ENCODE results near the gene HMCN2. TPM values are rescaled to one million over a fixed set of nuclear protein-coding genes. Genes with fewer than 3 reads are reported as not detected.

The HMCN2 gene
- total RNA-seq, 1 experiment from 2014 or later = 8.6 TPM

- H3K4me1 Mint-ChIP-seq = no peaks in the 10 kb centered on the region
- no CpG with 5 or more reads among the region's 18 CpGs for WGBS (ENCODE audit: extremely low coverage, insufficient read length, low lambda C conversion rate)
- peak; percentile 56 for DNase-seq
Measured at GRCh38 chr9:130382096-130382495, 116.5 kb downstream of the HMCN2 start.

More at GRCh38 chr9:130382096-130382495, 116.5 kb downstream of the HMCN2 start:
- Histone ChIP-seq H3K56ac (ENCODE audit: insufficient read length, low read depth, low read length) (no peak overlapping the region), H3K9me3 (ENCODE audit: control insufficient read depth, low read depth, low read length) (no peaks in the 10 kb centered on the region), H3K14ac (ENCODE audit: insufficient read depth, low read length) (no peak overlapping the region), H4K20me1 (ENCODE audit: control insufficient read depth, insufficient read depth, insufficient read length) (no peaks in the 10 kb centered on the region), H3K9ac (ENCODE audit: extremely low read depth, insufficient read length, low read length) (no peak overlapping the region), H2BK120ac (ENCODE audit: low read depth, low read length, poor library complexity, severe bottlenecking) (no peak overlapping the region), H3K27me3 (ENCODE audit: insufficient read depth, low read length) (no peaks in the 10 kb centered on the region), H2BK12ac (ENCODE audit: insufficient read length, low read depth, low read length) (no peak overlapping the region), H3K18ac (ENCODE audit: insufficient read length, low read depth, low read length) (no peak overlapping the region), H2BK20ac (ENCODE audit: low read depth, low read length, poor library complexity, severe bottlenecking) (no peak overlapping the region), H3K79me1 (ENCODE audit: insufficient read depth, low read depth, low read length, poor library complexity, severe bottlenecking) (no peaks in the 10 kb centered on the region), H3K23ac (ENCODE audit: insufficient read length, low read depth, low read length) (no peak overlapping the region), H3K27ac (ENCODE audit: insufficient read length, low read depth, low read length) (no peak overlapping the region), H2BK5ac (ENCODE audit: insufficient read length, low read length) (no peak overlapping the region), H3K23me2 (ENCODE audit: insufficient read length, low read depth, low read length, poor library complexity, severe bottlenecking) (no peaks in the 10 kb centered on the region), H4K5ac (ENCODE audit: insufficient read length, low read depth, low read length) (no peak overlapping the region), H3T11ph (ENCODE audit: low read length) (no peak overlapping the region), H4K91ac (ENCODE audit: insufficient read length, low read depth, low read length) (no peak overlapping the region), H4K8ac (replicated peaks; ENCODE audit: insufficient read length, low read depth, low read length) (no peak overlapping the region), H2BK15ac (ENCODE audit: low read depth, low read length) (no peak overlapping the region), H2AK5ac (ENCODE audit: insufficient read length, low read length) (no peak overlapping the region), H3K4me1 (ENCODE audit: insufficient read depth, low read length) (no peaks in the 10 kb centered on the region), H3K79me2 (ENCODE audit: insufficient read depth, low read length) (no peaks in the 10 kb centered on the region), H3K4me2 (ENCODE audit: insufficient read depth, insufficient read length, low read length) (no peak overlapping the region), H3K4ac (ENCODE audit: low read depth, low read length) (no peak overlapping the region), H2AFZ (ENCODE audit: low read length) (no peak overlapping the region)
- Mint-ChIP-seq H3K4me3 (no peak overlapping the region), H3K27ac (no peak overlapping the region), H3K9me3 (no peaks in the 10 kb centered on the region), H3K27me3 (ENCODE audit: low read depth) (no peaks in the 10 kb centered on the region), H3K36me3 (ENCODE audit: insufficient read depth in 1 of 3, low read depth in 3 of 3) (peaks cover 0 to 2% (median 0%) of the 10 kb centered on the region in 3 experiments; a peak in 2 of 7 replicates)
- no peak for TF ChIP-seq CTCF (conservative IDR thresholded peaks at IDR 0.05)

Measured in H9 (cell line).